SK-N-SH (cell line): ENCODE results near the gene MFAP2. TPM values are rescaled to one million over a fixed set of nuclear protein-coding genes. Genes with fewer than 3 reads are reported as not detected.

ENCODE experiments used
- CTCF ChIA-PET: fragments of 300-600, 350-600 bp; formaldehyde crosslinking; extraction: SDS; loops from one replicate; lab custom pipeline; 2021; lab: Yijun Ruan, JAX
- POLR2A ChIA-PET: fragments of 350-600 bp; sonication (Branson Sonifier 250); formaldehyde crosslinking; extraction: SDS; loops from one replicate; lab custom pipeline; 2020; ENCODE audit warnings: antibody characterized with exemption, inconsistent platforms; lab: Yijun Ruan, JAX
- DNase-seq: peaks from one replicate; pipeline ENCODE4 v3.0.0; 2012
- H2AFZ ChIP-seq: fragments of 200-600 bp; sonication (generic); 2 replicates; pipeline ENCODE4 v1.8.1; 2016; ENCODE audit warnings: antibody characterized with exemption, mild to moderate bottlenecking, low read depth
- H3F3A ChIP-seq: fragments of 200-600 bp; sonication (generic); replicated peaks from 2 replicates; pipeline ENCODE3; 2016; ENCODE audit warnings: antibody characterized with exemption, mild to moderate bottlenecking; ENCODE audit not compliant: insufficient read depth
- H3K27ac ChIP-seq, 2 experiments: fragments of 200-500 bp in 1 of 2; fragments of 200-600 bp in 1 of 2; sonication (Bioruptor generic) in 1 of 2; sonication (generic), shearing (Covaris generic) in 1 of 2; 2 replicates each; pipeline versions ENCODE4 v1.5.1 to v1.6.1; 2014 to 2016; ENCODE audit warnings: low read depth in 2 of 2, inconsistent platforms in 1 of 2, low read length in 1 of 2, mild to moderate bottlenecking in 1 of 2, mixed read lengths in 1 of 2
- H3K27me3 ChIP-seq: fragments of 200-600 bp; sonication (generic), shearing (Covaris generic); 2 replicates; pipeline ENCODE4 v1.6.1; 2016; ENCODE audit warnings: mixed run types; ENCODE audit not compliant: insufficient read depth
- H3K36me3 ChIP-seq, 2 experiments: fragments of 200-500 bp in 1 of 2; fragments of 200-600 bp in 1 of 2; sonication (Bioruptor generic) in 1 of 2; sonication (generic) in 1 of 2; replicated peaks in 1 of 2; 2 replicates each; pipeline versions ENCODE3 to v1.5.1; 2014 to 2016; ENCODE audit warnings: low read length in 1 of 2, mild to moderate bottlenecking in 1 of 2; ENCODE audit not compliant: insufficient read depth in 2 of 2, control insufficient read depth in 1 of 2
- H3K4me1 ChIP-seq, 2 experiments: fragments of 200-500 bp in 1 of 2; fragments of 200-600 bp in 1 of 2; sonication (Bioruptor generic) in 1 of 2; sonication (generic), shearing (Covaris generic) in 1 of 2; 2 replicates each; pipeline versions ENCODE4 v1.5.1 to v1.6.1; 2014 to 2016; ENCODE audit warnings: low read depth in 1 of 2, low read length in 1 of 2, mixed run types in 1 of 2; ENCODE audit not compliant: insufficient read depth in 2 of 2, control insufficient read depth in 1 of 2
- H3K4me2 ChIP-seq: fragments of 200-600 bp; sonication (generic), shearing (Covaris generic); 2 replicates; pipeline ENCODE4 v1.6.1; 2017; ENCODE audit warnings: mixed run types
- H3K4me3 ChIP-seq, 2 experiments: fragments of 200-500 bp in 1 of 2; fragments of 200-600 bp in 1 of 2; sonication (Bioruptor generic) in 1 of 2; sonication (generic), shearing (Covaris generic) in 1 of 2; 2 replicates each; pipeline versions ENCODE4 v1.5.1 to v1.8.1; 2014 to 2016; ENCODE audit warnings: low read depth in 2 of 2, inconsistent platforms in 1 of 2, low read length in 1 of 2, mild to moderate bottlenecking in 1 of 2, mixed read lengths in 1 of 2, moderate library complexity in 1 of 2
- H3K79me2 ChIP-seq: fragments of 200-600 bp; sonication (generic); 2 replicates; pipeline ENCODE4 v1.8.1; 2017; ENCODE audit warnings: mild to moderate bottlenecking; ENCODE audit not compliant: insufficient read depth
- H3K9ac ChIP-seq: fragments of 200-600 bp; sonication (generic); 2 replicates; pipeline ENCODE4 v1.6.1; 2017; ENCODE audit warnings: mixed run types
- H3K9me2 ChIP-seq: fragments of 200-600 bp; sonication (generic); 2 replicates; pipeline ENCODE4 v1.6.1; 2017; ENCODE audit warnings: mixed run types
- H3K9me3 ChIP-seq: fragments of 200-600 bp; sonication (generic); 2 replicates; pipeline ENCODE4 v1.6.1; 2017; ENCODE audit warnings: mixed run types, mild to moderate bottlenecking, moderate library complexity
- H4K20me1 ChIP-seq: fragments of 200-600 bp; sonication (generic); 2 replicates; pipeline ENCODE4 v1.6.1; 2017; ENCODE audit warnings: mild to moderate bottlenecking, mixed run types; ENCODE audit not compliant: insufficient read depth
- FOSL2 ChIP-seq: IDR thresholded peaks from 2 replicates; pipeline ENCODE4 v1.4.0; 2012; ENCODE audit warnings: low read depth, mild to moderate bottlenecking, moderate library complexity, borderline replicate concordance
- JUND ChIP-seq: IDR thresholded peaks from 2 replicates; pipeline ENCODE4 v1.4.0; 2012
- MAX ChIP-seq: IDR thresholded peaks from 2 replicates; pipeline ENCODE4 v1.4.0; 2012; ENCODE audit warnings: low read depth
- RCOR1 ChIP-seq: fragments of 150-350 bp; IDR thresholded peaks from 2 replicates; pipeline ENCODE4 v1.6.1; 2017; ENCODE audit warnings: antibody characterized with exemption, low read length
- RFX5 ChIP-seq: IDR thresholded peaks from 2 replicates; pipeline ENCODE4 v1.6.1; 2012; ENCODE audit warnings: mild to moderate bottlenecking, improper control_type of control experiment, low read length
- TCF12 ChIP-seq: IDR thresholded peaks from 2 replicates; pipeline ENCODE4 v1.4.0; 2012
- USF2 ChIP-seq: fragments of 150-350 bp; IDR thresholded peaks from 2 replicates; pipeline ENCODE4 v1.6.1; 2017; ENCODE audit warnings: antibody characterized with exemption, low read length, low read depth, borderline replicate concordance
- WGBS: methylation state at CpG from one replicate; pipeline ENCODE4 v1.1.6; 2017; ENCODE audit warnings: low lambda C conversion rate; 5-methylcytosine and 5-hydroxymethylcytosine counted together
- polyA plus RNA-seq, 3 experiments: library from polyadenylated mRNA; depleted of rRNA; stranded (reverse); fragments of >200 nt; gene quantifications; 2 replicates each; pipeline ENCODE4 v1.2.3, GENCODE V29; 2012

The MFAP2 gene
- polyA plus RNA-seq, 1 of the 3 experiments (the other 2 are of a cell fraction): 189 TPM

- TF ChIP-seq RFX5 (no peak), FOSL2 (no peak), JUND (no peak), USF2 (no peak), RCOR1 (no peak)
- DNase-seq: no peak
These were observed 37.0 kb upstream of the MFAP2 start for GRCh38 chr1:17017435-17017834.

GRCh38 chr1:17016317-17016661 lies 35.9 kb upstream of the MFAP2 start:
- CTCF ChIA-PET: interaction anchor here (0.6 to 4.4 kb wide), 2 partner anchors 30 kb away, joined by 3 to 16 read pairs; no protein-coding TSS in a partner anchor
- TF ChIP-seq USF2: no peak
- TF ChIP-seq MAX: no peak
- TF ChIP-seq TCF12: peak; percentile 25; the same call in 1 of the 2 replicates
- TF ChIP-seq, all 33 proteins: peak for 1
- H3K27ac ChIP-seq: peak overlapping the region in 1 of 2 experiments; percentile 44; a peak in 2 of 4 replicates

More at GRCh38 chr1:17017435-17017834, 37.0 kb upstream of the MFAP2 start:
- no peaks in the 10 kb centered on the region for H3K27me3 ChIP-seq
- H3K79me2 ChIP-seq: no peaks in the 10 kb centered on the region
- H3K4me1 ChIP-seq: no peaks in the 10 kb centered on the region; a peak in 2 of 4 replicates
- ChIA-PET CTCF (interaction anchor here (1.0 to 2.2 kb wide), 4 partner anchors 17 to 397 kb away, joined by 5 to 10 read pairs (median 6); no protein-coding TSS in a partner anchor), POLR2A (no interaction called here)
- H4K20me1 ChIP-seq: no peaks in the 10 kb centered on the region
- H3K9me2 ChIP-seq: no peaks in the 10 kb centered on the region
- peaks cover 13 to 38% of the 10 kb centered on the region in 2 experiments for H3K36me3 ChIP-seq
- no peak overlapping the region for H2AFZ ChIP-seq
- no peaks in the 10 kb centered on the region for H3K9me3 ChIP-seq
- no peak overlapping the region for H3K27ac ChIP-seq
- H3F3A ChIP-seq: peaks cover 14% of the 10 kb centered on the region
- no peak overlapping the region for H3K4me3 ChIP-seq
- no peak overlapping the region for H3K9ac ChIP-seq
- WGBS: 97% methylated on average over 7 of the region's 7 CpGs
- H3K4me2 ChIP-seq: no peak overlapping the region

More at GRCh38 chr1:17016317-17016661, 35.9 kb upstream of the MFAP2 start:
- Histone ChIP-seq H3K4me1 (peaks cover 0 to 3% of the 10 kb centered on the region in 2 experiments; a peak in 2 of 4 replicates), H3K27me3 (no peaks in the 10 kb centered on the region), H3K9me3 (no peaks in the 10 kb centered on the region), H3K79me2 (peaks cover 1% of the 10 kb centered on the region; the same call in 1 of the 2 replicates), H3K4me2 (no peak overlapping the region), H3K4me3 (no peak overlapping the region), H3K9ac (no peak overlapping the region), H3K36me3 (peaks cover 13 to 31% of the 10 kb centered on the region in 2 experiments), H3K9me2 (no peaks in the 10 kb centered on the region), H4K20me1 (no peaks in the 10 kb centered on the region), H3F3A (peaks cover 14% of the 10 kb centered on the region), H2AFZ (no peak overlapping the region)
- no peak for DNase-seq
- POLR2A ChIA-PET: no interaction called here
- 37% methylated on average over 5 of the region's 5 CpGs for WGBS
